Activated CD4-positive, alpha-beta T cell treated with anti-CD3 and anti-CD28 coated beads, Interleukin-2, amount 50 U/mL, for 1 hour (primary cell): ENCODE measurements around the gene EIF2B1.

Source experiments
- DNase-seq: peaks from one replicate; pipeline ENCODE4 v3.0.0-alpha.2; 2020

The EIF2B1 gene

GRCh38 chr12:123633379-123634141 lies at the start of gene EIF2B1, which contains the start of gene GTF2H3:
EIF2B1 (minus strand) TSS chr12:123633686; CDS start chr12:123633557, 129 bp downstream.
GTF2H3 (plus strand) TSS chr12:123633829; CDS start chr12:123633860, 31 bp downstream.
- peak; percentile 95 for DNase-seq

GRCh38 chr12:123681605-123682004 lies 48.1 kb upstream of the EIF2B1 start:
- DNase-seq: no peak

- DNase-seq: no peak
Measured at GRCh38 chr12:123678981-123679380, 45.5 kb upstream of the EIF2B1 start.

- no peak for DNase-seq
Measured at GRCh38 chr12:123676616-123677320, 43.3 kb upstream of the EIF2B1 start.

- no peak for DNase-seq
Measured at GRCh38 chr12:123675436-123675835, 42.0 kb upstream of the EIF2B1 start.

- DNase-seq: no peak
Measured at GRCh38 chr12:123671876-123672275, 38.4 kb upstream of the EIF2B1 start.

- peak; percentile 93 for DNase-seq
Measured at GRCh38 chr12:123670882-123671728, 37.6 kb upstream of the EIF2B1 start, which contains the start of gene TCTN2. TCTN2 (plus strand) TSS chr12:123671113; CDS start chr12:123671241, 128 bp downstream.

GRCh38 chr12:123667771-123668170 lies 34.3 kb upstream of the EIF2B1 start:
- DNase-seq: no peak

- DNase-seq: no peak
Measured at GRCh38 chr12:123659996-123660727, 26.7 kb upstream of the EIF2B1 start.

GRCh38 chr12:123657211-123657610 lies 23.7 kb upstream of the EIF2B1 start:
- no peak for DNase-seq

GRCh38 chr12:123656392-123656791 lies 22.9 kb upstream of the EIF2B1 start:
- DNase-seq: no peak

GRCh38 chr12:123655420-123655819 lies 21.9 kb upstream of the EIF2B1 start:
- DNase-seq: no peak

GRCh38 chr12:123654129-123654701 lies 20.7 kb upstream of the EIF2B1 start:
- DNase-seq: no peak

GRCh38 chr12:123648401-123648800 lies 14.9 kb upstream of the EIF2B1 start:
- DNase-seq: no peak

GRCh38 chr12:123645878-123646277 lies 12.4 kb upstream of the EIF2B1 start:
- DNase-seq: no peak

- no peak for DNase-seq
Measured at GRCh38 chr12:123645380-123645779, 11.9 kb upstream of the EIF2B1 start.

- no peak for DNase-seq
Measured at GRCh38 chr12:123643911-123644310, 10.4 kb upstream of the EIF2B1 start.

- no peak for DNase-seq
Measured at GRCh38 chr12:123634142-123634561, 666 bp upstream of the EIF2B1 start.

GRCh38 chr12:123621619-123622530 lies 11.6 kb downstream of the EIF2B1 start:
- no peak for DNase-seq

GRCh38 chr12:123621101-123621500 lies 12.4 kb downstream of the EIF2B1 start:
- no peak for DNase-seq

- DNase-seq: no peak
Measured at GRCh38 chr12:123617580-123617979, 15.9 kb downstream of the EIF2B1 start.
